GM12892 (cell line): Measurements from ENCODE around the gene SCLT1.

ENCODE experiments used
- POLR2A ChIP-seq: IDR thresholded peaks from 2 replicates; pipeline ENCODE4 v1.6.1; 2011; ENCODE audit warnings: low read depth, low read length, control low read depth
- POLR2AphosphoS5 ChIP-seq: IDR thresholded peaks from 2 replicates; pipeline ENCODE4 v1.6.1; 2011; ENCODE audit warnings: low read depth, low read length, control low read depth
- TAF1 ChIP-seq: IDR thresholded peaks from 2 replicates; pipeline ENCODE4 v1.6.1; 2011; ENCODE audit warnings: low read depth, mild to moderate bottlenecking, control low read depth, low read length, borderline replicate concordance

GRCh38 chr4:129093191-129093920 lies at the start of gene SCLT1:
- TF ChIP-seq POLR2AphosphoS5 (peak; percentile 95), POLR2A (peak; percentile 94), TAF1 (peak; percentile 55; the same call in 1 of the 2 replicates)
